H9 (cell line): Measurements from ENCODE around the gene THRB. TPM values are rescaled to one million over a fixed set of nuclear protein-coding genes. Genes with fewer than 3 reads are reported as not detected.

Experiments used
- DNase-seq: peaks from one replicate; pipeline ENCODE4 v3.0.0-alpha.2; 2017
- H2AFZ ChIP-seq: one replicate; pipeline ENCODE4 v1.6.1; 2013; ENCODE audit warnings: mild to moderate bottlenecking, low read length, control low read depth, moderate library complexity
- H2AK5ac ChIP-seq: 2 replicates; pipeline ENCODE4 v1.6.1; 2013; ENCODE audit warnings: low read length, control low read depth, mixed read lengths; ENCODE audit not compliant: insufficient read length
- H2BK120ac ChIP-seq: one replicate; pipeline ENCODE4 v1.6.1; 2013; ENCODE audit warnings: low read depth, mild to moderate bottlenecking, low read length, control low read depth, inconsistent platforms; ENCODE audit not compliant: poor library complexity, severe bottlenecking
- H2BK12ac ChIP-seq: 2 replicates; pipeline ENCODE4 v1.6.1; 2013; ENCODE audit warnings: low read length, control low read depth, mixed read lengths, low read depth; ENCODE audit not compliant: insufficient read length
- H2BK15ac ChIP-seq: 2 replicates; pipeline ENCODE4 v1.6.1; 2013; ENCODE audit warnings: low read depth, low read length, control low read depth
- H2BK20ac ChIP-seq: one replicate; pipeline ENCODE4 v1.6.1; 2013; ENCODE audit warnings: low read depth, mild to moderate bottlenecking, low read length, control low read depth, inconsistent platforms; ENCODE audit not compliant: poor library complexity, severe bottlenecking
- H2BK5ac ChIP-seq: 2 replicates; pipeline ENCODE4 v1.6.1; 2013; ENCODE audit warnings: low read length, control low read depth, mixed read lengths; ENCODE audit not compliant: insufficient read length
- H3K14ac ChIP-seq: 2 replicates; pipeline ENCODE4 v1.6.1; 2013; ENCODE audit warnings: low read length, control low read depth; ENCODE audit not compliant: insufficient read depth
- H3K18ac ChIP-seq: 2 replicates; pipeline ENCODE4 v1.6.1; 2013; ENCODE audit warnings: low read depth, mild to moderate bottlenecking, mixed read lengths, low read length, control low read depth; ENCODE audit not compliant: insufficient read length
- H3K23ac ChIP-seq: 2 replicates; pipeline ENCODE4 v1.6.1; 2013; ENCODE audit warnings: low read length, control low read depth, mixed read lengths, low read depth; ENCODE audit not compliant: insufficient read length
- H3K23me2 ChIP-seq: 2 replicates; pipeline ENCODE4 v1.6.1; 2013; ENCODE audit warnings: low read depth, mild to moderate bottlenecking, mixed read lengths, low read length, control low read depth; ENCODE audit not compliant: insufficient read length, poor library complexity, severe bottlenecking
- H3K27ac ChIP-seq: 2 replicates; pipeline ENCODE4 v1.5.1; 2013; ENCODE audit warnings: low read length, control low read depth, mixed read lengths, low read depth; ENCODE audit not compliant: insufficient read length
- H3K27me3 ChIP-seq: 2 replicates; pipeline ENCODE4 v1.6.1; 2013; ENCODE audit warnings: low read length, control low read depth, inconsistent platforms; ENCODE audit not compliant: insufficient read depth
- H3K4ac ChIP-seq: 2 replicates; pipeline ENCODE4 v1.6.1; 2013; ENCODE audit warnings: low read depth, mild to moderate bottlenecking, control low read depth, inconsistent platforms, low read length, moderate library complexity
- H3K4me1 ChIP-seq: 2 replicates; pipeline ENCODE4 v1.6.1; 2013; ENCODE audit warnings: low read length, control low read depth, inconsistent platforms; ENCODE audit not compliant: insufficient read depth
- H3K4me2 ChIP-seq: 2 replicates; pipeline ENCODE4 v1.6.1; 2013; ENCODE audit warnings: low read length, control low read depth, mixed read lengths; ENCODE audit not compliant: insufficient read length, insufficient read depth
- H3K56ac ChIP-seq: 2 replicates; pipeline ENCODE4 v1.6.1; 2013; ENCODE audit warnings: low read depth, mild to moderate bottlenecking, mixed read lengths, low read length, control low read depth; ENCODE audit not compliant: insufficient read length
- H3K79me1 ChIP-seq: 2 replicates; pipeline ENCODE4 v1.6.1; 2013; ENCODE audit warnings: low read depth, mild to moderate bottlenecking, moderate library complexity, low read length, control low read depth, inconsistent platforms; ENCODE audit not compliant: insufficient read depth, poor library complexity, severe bottlenecking
- H3K79me2 ChIP-seq: 2 replicates; pipeline ENCODE4 v1.6.1; 2013; ENCODE audit warnings: low read length, control low read depth, inconsistent platforms; ENCODE audit not compliant: insufficient read depth
- H3K9ac ChIP-seq: 2 replicates; pipeline ENCODE4 v1.6.1; 2013; ENCODE audit warnings: low read length, control low read depth, mixed read lengths; ENCODE audit not compliant: insufficient read length; ENCODE audit errors: extremely low read depth
- H3K9me3 ChIP-seq: one replicate; pipeline ENCODE4 v1.6.1; 2013; ENCODE audit warnings: low read depth, low read length, inconsistent platforms; ENCODE audit not compliant: control insufficient read depth
- H3T11ph ChIP-seq: one replicate; pipeline ENCODE4 v1.6.1; 2013; ENCODE audit warnings: mild to moderate bottlenecking, low read length, control low read depth, inconsistent platforms
- H4K20me1 ChIP-seq: one replicate; pipeline ENCODE4 v1.6.1; 2013; ENCODE audit not compliant: control insufficient read depth, insufficient read length, insufficient read depth
- H4K5ac ChIP-seq: 2 replicates; pipeline ENCODE4 v1.6.1; 2013; ENCODE audit warnings: low read depth, mild to moderate bottlenecking, mixed read lengths, low read length, control low read depth; ENCODE audit not compliant: insufficient read length
- H4K8ac ChIP-seq: replicated peaks from 2 replicates; pipeline ENCODE4 v1.6.1; 2013; ENCODE audit warnings: low read length, control low read depth, mixed read lengths, low read depth; ENCODE audit not compliant: insufficient read length
- H4K91ac ChIP-seq: 2 replicates; pipeline ENCODE4 v1.6.1; 2013; ENCODE audit warnings: low read depth, mild to moderate bottlenecking, moderate library complexity, mixed read lengths, low read length, control low read depth; ENCODE audit not compliant: insufficient read length
- H3K27ac Mint-ChIP-seq, 3 experiments: 2 replicates in 2 of 3; 3 replicates in 1 of 3; pipeline ENCODE4 v1.8.0; 2020 to 2021; ENCODE audit warnings: mixed read lengths in 3 of 3, mild to moderate bottlenecking in 1 of 3, moderate library complexity in 1 of 3
- H3K27me3 Mint-ChIP-seq: 2 replicates; pipeline ENCODE4 v1.8.0; 2021; ENCODE audit warnings: low read depth, mild to moderate bottlenecking, moderate library complexity, mixed read lengths
- H3K36me3 Mint-ChIP-seq, 3 experiments: 2 replicates in 2 of 3; 3 replicates in 1 of 3; pipeline ENCODE4 v1.8.0; 2020 to 2021; ENCODE audit warnings: low read depth in 3 of 3, mixed read lengths in 3 of 3; ENCODE audit not compliant: insufficient read depth in 1 of 3
- H3K4me1 Mint-ChIP-seq, 2 experiments: 2 replicates each; pipeline ENCODE4 v1.8.0; 2020; ENCODE audit warnings: mixed read lengths in 2 of 2
- H3K4me3 Mint-ChIP-seq, 2 experiments: 2 replicates in 1 of 2; 3 replicates in 1 of 2; pipeline ENCODE4 v1.8.0; 2020 to 2021; ENCODE audit warnings: mild to moderate bottlenecking in 2 of 2, mixed read lengths in 2 of 2, moderate library complexity in 1 of 2
- H3K9me3 Mint-ChIP-seq, 2 experiments: 2 replicates in 1 of 2; 3 replicates in 1 of 2; pipeline ENCODE4 v1.8.0; 2020; ENCODE audit warnings: mild to moderate bottlenecking in 2 of 2, mixed read lengths in 2 of 2, moderate library complexity in 1 of 2
- WGBS: extraction: QIAGEN DNeasy Blood & Tissue Kit; methylation state at CpG from one replicate; pipeline ENCODE4 v1.1.7; 2013; ENCODE audit warnings: missing lambda C conversion rate, low lambda C conversion rate, mixed read lengths; ENCODE audit not compliant: insufficient read length; ENCODE audit errors: extremely low coverage; 5-methylcytosine and 5-hydroxymethylcytosine counted together
- total RNA-seq: library from RNA; stranded (reverse); gene quantifications from 2 replicates; pipeline ENCODE4 v1.2.1, GENCODE V29; 2021
- TF ChIP-seq, protein P1 (sequence below): fragments of 200-600 bp; sonication (generic); conservative IDR thresholded peaks from 3 replicates; pipeline ENCODE4 v1.8.0; 2021; ENCODE audit warnings: antibody characterized with exemption, mild to moderate bottlenecking

The THRB gene
- total RNA-seq, 1 experiment from 2014 or later: 8.6 TPM

DNA sequence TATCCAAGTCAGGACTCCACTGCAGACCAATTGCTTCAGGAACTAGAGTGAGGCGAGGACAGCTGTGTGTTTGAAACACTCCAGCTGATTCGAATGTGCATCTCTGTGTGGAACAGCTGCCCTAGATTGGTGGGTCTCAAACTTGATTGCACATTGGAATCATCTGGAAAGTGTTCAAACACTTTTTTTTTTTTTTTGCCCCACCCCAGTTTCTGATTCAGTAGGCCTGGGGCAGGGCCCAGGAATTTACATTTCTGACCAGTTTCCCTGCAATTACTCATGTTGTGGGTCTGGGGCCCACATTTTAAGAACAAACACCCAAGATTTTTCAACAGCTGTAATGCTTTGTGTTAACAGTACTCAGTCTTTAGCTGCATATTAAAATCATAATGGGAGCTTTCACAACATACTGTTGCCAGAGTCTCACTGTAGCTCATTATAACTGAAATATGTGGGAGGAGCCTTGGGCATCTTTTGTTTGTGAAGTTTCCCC lies 392.9 kb downstream of the THRB start:
- Mint-ChIP-seq H3K27me3 (no peaks in the 10 kb centered on the region), H3K4me1 (peaks cover 10 to 12% of the 10 kb centered on the region in 2 experiments), H3K9me3 (no peaks in the 10 kb centered on the region; a peak in 1 of 5 replicates), H3K27ac (no peak overlapping the region; a peak in 1 of 7 replicates), H3K36me3 (no peaks in the 10 kb centered on the region), H3K4me3 (no peak overlapping the region)
- Histone ChIP-seq H3K4me1 (peaks cover 2% of the 10 kb centered on the region; the same call in 1 of the 2 replicates), H3T11ph (no peak overlapping the region), H4K5ac (no peak overlapping the region), H3K9ac (no peak overlapping the region), H3K23me2 (no peaks in the 10 kb centered on the region), H3K18ac (no peak overlapping the region), H4K91ac (no peak overlapping the region), H3K4ac (no peak overlapping the region), H3K79me2 (no peaks in the 10 kb centered on the region), H4K8ac (no peak overlapping the region), H3K9me3 (no peaks in the 10 kb centered on the region), H2BK12ac (no peak overlapping the region), H2BK120ac (no peak overlapping the region), H2BK15ac (no peak overlapping the region), H3K27me3 (no peaks in the 10 kb centered on the region), H2AFZ (no peak overlapping the region), H3K56ac (no peak overlapping the region), H3K14ac (no peak overlapping the region), H4K20me1 (no peaks in the 10 kb centered on the region), H2BK20ac (no peak overlapping the region), H3K23ac (no peak overlapping the region), H3K4me2 (no peak overlapping the region), H3K27ac (no peak overlapping the region), H2BK5ac (no peak overlapping the region), H2AK5ac (no peak overlapping the region), H3K79me1 (no peaks in the 10 kb centered on the region)
- TF ChIP-seq, protein P1, sequence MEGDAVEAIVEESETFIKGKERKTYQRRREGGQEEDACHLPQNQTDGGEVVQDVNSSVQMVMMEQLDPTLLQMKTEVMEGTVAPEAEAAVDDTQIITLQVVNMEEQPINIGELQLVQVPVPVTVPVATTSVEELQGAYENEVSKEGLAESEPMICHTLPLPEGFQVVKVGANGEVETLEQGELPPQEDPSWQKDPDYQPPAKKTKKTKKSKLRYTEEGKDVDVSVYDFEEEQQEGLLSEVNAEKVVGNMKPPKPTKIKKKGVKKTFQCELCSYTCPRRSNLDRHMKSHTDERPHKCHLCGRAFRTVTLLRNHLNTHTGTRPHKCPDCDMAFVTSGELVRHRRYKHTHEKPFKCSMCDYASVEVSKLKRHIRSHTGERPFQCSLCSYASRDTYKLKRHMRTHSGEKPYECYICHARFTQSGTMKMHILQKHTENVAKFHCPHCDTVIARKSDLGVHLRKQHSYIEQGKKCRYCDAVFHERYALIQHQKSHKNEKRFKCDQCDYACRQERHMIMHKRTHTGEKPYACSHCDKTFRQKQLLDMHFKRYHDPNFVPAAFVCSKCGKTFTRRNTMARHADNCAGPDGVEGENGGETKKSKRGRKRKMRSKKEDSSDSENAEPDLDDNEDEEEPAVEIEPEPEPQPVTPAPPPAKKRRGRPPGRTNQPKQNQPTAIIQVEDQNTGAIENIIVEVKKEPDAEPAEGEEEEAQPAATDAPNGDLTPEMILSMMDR: no peak
- DNase-seq: no peak
- no CpG with 5 or more reads among the region's 2 CpGs for WGBS
